C4-2B (cell line): ENCODE data around the gene KCTD5.

Experiments used
- CTCF ChIP-seq: fragments of 450-650 bp; conservative IDR thresholded peaks from 2 replicates; pipeline ENCODE4 v1.5.1; 2017; ENCODE audit warnings: mild to moderate bottlenecking
- ZFX ChIP-seq: fragments of 450-650 bp; IDR thresholded peaks from 2 replicates; pipeline ENCODE4 v1.6.1; 2017

GRCh38 chr16:2737895-2738418, 55.6 kb downstream of the KCTD5 start:
- TF ChIP-seq CTCF: no peak
- TF ChIP-seq ZFX: no peak
